HFF-Myc (cell line): ENCODE results near the gene RRAS2.

Experiments used
- DNase-seq: peaks from one replicate; pipeline ENCODE4 v3.0.0-alpha.2; 2011; ENCODE audit warnings: low read depth; ENCODE audit errors: extremely low read depth
- H3K4me3 ChIP-seq: replicated peaks from 2 replicates; pipeline ENCODE4 v1.5.1; 2011; ENCODE audit warnings: low read depth, mild to moderate bottlenecking, control low read depth, low read length
- CTCF ChIP-seq: IDR thresholded peaks from 2 replicates; pipeline ENCODE4 v1.5.1; 2012; ENCODE audit warnings: mild to moderate bottlenecking, low read depth, low read length, control low read depth; ENCODE audit errors: missing control alignments

RRAS2 gene

GRCh38 chr11:14340721-14341120 is 18.3 kb downstream of the RRAS2 start:
- no peak overlapping the region for H3K4me3 ChIP-seq
- no peak for TF ChIP-seq CTCF
- no peak for DNase-seq

GRCh38 chr11:14339356-14339755 is 19.6 kb downstream of the RRAS2 start:
- no peak for DNase-seq
- no peak overlapping the region for H3K4me3 ChIP-seq
- TF ChIP-seq CTCF, result no peak

GRCh38 chr11:14336507-14337503 is 22.2 kb downstream of the RRAS2 start:
- peak; percentile 67 for DNase-seq
- no peak for TF ChIP-seq CTCF
- H3K4me3 ChIP-seq, result no peak overlapping the region

GRCh38 chr11:14335712-14336111 is 23.3 kb downstream of the RRAS2 start:
- H3K4me3 ChIP-seq, result no peak overlapping the region
- no peak for TF ChIP-seq CTCF
- DNase-seq, result no peak

GRCh38 chr11:14334893-14335292 is 24.1 kb downstream of the RRAS2 start:
- no peak overlapping the region for H3K4me3 ChIP-seq
- no peak for TF ChIP-seq CTCF
- DNase-seq, result no peak

GRCh38 chr11:14334192-14334591 is 24.8 kb downstream of the RRAS2 start:
- H3K4me3 ChIP-seq, result no peak overlapping the region
- no peak for TF ChIP-seq CTCF
- DNase-seq, result no peak
